NAMALWA (cell line): ENCODE data around the gene PSMB5.
"Not testable (repeated sequence)": the region's sequence is repeated elsewhere in the genome, so short reads cannot be mapped to it uniquely, and the experiment has no call there.

Experiments used
- DNase-seq: peaks from one replicate; pipeline ENCODE4 v3.0.0-alpha.2; 2015; ENCODE audit warnings: low spot score

The PSMB5 gene

GRCh38 chr14:23015618-23016017, 19.1 kb downstream of the PSMB5 start:
- no peak for DNase-seq

DNA sequence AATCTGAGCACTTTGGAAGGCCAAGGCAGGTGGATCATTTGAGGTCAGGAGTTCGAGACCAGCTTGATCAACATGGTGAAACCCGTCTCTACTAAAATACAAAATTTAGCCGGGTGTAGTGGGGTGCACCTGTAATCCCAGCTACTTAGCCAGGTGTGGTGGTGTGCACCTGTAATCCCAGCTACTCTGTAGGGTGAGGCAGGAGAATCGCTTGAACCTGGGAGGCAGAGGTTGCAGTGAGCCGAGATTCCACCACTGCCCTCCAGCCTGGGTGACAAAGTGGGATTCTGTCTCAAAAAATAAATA, 21.0 kb downstream of the PSMB5 start:
- DNase-seq: not testable (repeated sequence)

GRCh38 chr14:23013054-23013748, 21.5 kb downstream of the PSMB5 start:
- no peak for DNase-seq

- peak; percentile 80 for DNase-seq
Measured at GRCh38 chr14:23009939-23010726, 24.6 kb downstream of the PSMB5 start, which contains the start of gene C14orf93. C14orf93 (minus strand) TSS chr14:23010143; CDS start chr14:22999023, 11,120 bp downstream.

GRCh38 chr14:23009483-23009938, 25.2 kb downstream of the PSMB5 start:
- DNase-seq: no peak

DNA sequence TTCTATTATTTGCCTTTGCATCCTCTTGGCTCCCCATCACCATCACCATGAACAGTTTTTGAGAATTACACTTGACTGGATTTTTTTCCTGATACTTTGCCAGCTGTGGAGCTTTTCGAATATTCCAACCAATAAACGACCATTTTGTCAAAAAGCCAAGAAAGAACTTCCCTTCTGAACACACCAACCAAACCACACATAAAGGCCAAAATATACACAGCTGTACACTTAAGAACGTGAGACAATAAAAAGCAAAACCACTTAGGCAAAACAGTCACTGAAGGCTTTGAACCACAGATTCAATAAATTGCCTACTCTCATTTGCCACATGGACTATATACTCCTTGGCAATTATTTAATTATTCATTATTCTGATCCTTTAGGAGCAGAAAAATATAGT, 25.9 kb downstream of the PSMB5 start:
- peak; percentile 55 for DNase-seq

DNA sequence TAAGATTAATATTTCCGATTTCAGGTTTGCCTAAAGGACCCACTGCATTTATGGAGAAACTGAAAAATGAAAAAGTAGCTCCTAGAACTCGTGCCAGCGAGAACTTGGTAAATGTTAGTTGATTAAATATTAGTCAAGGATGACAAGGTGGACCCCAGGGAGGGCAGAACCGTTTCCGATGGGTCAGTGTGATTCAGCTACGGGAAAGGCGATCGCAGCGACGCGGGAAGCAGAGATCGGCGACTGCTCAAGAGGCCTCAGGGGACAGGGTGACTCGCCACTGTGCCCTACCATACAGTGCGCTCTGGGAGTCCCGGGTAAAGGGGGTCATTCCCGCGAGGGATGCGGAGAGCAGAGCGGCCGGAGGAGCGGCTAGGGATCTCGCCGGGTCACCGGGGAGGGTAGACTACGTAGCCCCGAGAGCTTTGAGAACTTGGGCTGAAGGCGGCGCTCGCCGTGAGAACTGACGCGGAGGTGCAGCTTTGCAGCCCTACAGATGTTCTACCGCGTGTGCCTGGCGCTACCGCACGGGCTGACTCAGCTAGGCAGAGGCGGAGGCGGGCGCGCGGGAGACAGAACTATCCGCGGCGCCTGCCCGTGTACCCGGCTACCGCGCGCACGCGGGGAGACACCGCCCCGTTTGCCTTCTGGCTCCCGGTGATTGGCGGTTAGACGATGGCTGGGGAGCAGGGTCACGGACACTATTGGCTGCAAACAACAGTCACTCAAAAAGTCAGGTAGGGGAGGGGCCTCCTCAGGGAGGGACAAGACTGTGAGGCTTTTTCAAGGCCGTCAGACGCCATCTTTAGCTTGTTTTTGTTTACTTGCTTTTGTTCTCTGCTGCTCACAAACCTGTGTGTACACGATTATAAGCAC, 27.9 kb downstream of the PSMB5 start:
- DNase-seq: peak; percentile 99

DNA sequence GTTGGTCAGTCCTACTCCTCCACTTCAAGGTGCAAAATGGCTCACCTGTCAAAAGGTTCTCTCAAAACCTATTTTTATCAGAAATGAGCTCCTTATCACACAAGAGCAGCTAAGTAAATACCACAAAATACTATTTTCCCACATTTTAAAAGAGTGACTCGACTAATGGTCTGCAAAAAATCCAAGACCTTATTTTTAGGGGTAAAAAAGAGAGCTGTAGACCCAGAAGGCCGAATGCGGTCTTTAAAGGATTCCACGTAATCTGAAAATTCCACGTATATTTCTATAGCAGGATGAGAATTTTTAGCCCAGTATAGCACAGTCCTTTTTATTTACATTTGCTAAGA, 28.5 kb downstream of the PSMB5 start:
- no peak for DNase-seq

DNA sequence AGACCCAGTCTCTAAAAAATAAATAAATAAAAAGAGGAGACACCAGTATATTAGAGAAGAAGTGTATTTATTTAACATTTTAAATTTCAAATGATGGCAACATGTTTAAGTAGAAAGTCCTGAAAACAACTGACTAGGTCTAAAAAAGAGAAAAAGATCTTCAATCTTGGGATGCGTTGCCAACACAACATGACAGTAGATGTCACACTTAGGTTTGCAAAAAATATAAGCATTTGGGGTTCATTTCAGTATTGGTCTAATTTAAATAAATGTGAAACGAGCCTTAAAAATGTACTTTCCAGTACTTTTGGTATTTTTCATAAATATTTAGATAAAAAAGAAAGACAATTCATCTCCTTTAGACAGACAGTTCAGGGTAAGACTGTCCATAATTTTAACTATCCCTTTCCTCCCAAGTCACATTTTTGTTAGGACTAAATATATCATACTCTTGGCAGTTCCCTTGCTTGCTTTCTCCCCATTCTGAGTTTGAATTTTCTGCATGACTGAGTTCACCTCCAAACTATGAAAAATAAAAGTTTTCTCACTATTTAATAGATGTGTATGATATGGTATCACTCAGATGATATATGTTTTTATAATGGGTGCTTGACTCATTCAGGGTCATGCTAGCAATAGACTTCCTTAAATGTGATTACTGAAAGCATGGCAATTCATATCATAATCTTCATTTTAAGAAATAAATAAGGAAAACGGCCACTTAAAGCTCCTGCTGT, 29.1 kb downstream of the PSMB5 start:
- DNase-seq: no peak

DNA sequence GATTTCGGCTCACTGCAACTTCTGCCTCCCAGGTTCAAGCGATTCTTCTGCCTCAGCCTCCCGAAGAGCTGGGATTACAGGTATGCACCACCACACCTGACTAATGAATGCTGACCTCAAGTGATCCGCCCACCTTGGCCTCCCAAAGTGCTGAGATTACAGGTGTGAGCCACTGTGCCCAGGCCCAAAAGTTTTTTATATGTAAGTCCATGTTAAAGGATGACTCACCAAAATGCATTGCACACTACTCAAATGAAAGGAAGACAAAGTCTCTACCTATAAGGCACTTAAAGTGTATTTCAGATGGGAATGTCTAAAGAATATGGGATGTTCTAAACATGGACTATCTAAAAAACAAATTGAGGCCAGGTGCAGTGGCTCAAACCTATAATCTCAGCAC, 30.4 kb downstream of the PSMB5 start:
- DNase-seq: not testable (repeated sequence)

- DNase-seq: no peak
Measured at GRCh38 chr14:23002592-23002991, 32.1 kb downstream of the PSMB5 start.

GRCh38 chr14:23000860-23001259, 33.8 kb downstream of the PSMB5 start:
- no peak for DNase-seq

- no peak for DNase-seq
Measured at GRCh38 chr14:22998329-22999012, 36.2 kb downstream of the PSMB5 start.

DNA sequence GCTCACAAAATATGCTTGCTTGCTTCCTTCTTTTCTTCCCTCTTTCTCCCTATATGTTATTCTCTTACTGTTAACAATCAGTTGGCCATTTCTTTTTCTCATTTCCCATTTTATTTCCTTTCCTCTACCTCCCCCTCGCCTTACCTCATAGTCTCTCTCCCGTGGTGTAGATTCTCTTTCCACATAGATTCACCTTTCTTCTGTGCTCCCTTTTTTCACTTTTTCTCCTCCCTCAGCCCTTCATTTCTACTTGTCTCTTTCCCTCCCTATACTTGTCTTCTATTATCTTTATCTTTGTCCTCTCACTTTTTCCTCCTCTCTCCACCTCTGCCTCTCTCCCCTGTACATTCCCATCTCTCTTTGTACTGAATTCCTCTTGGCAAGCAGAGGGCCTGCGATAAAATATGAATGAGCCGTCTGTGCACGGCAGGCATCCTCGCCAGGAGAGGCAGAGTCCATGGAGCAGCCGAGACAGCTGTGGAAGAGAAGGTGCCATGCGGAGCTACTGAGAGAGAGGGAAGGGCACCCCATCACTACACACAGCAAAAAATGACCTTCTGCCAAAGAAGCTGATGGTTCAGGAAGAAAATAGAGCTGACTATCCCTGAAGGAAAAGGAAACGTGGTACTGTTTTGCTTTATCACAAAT, 36.9 kb downstream of the PSMB5 start:
- no peak for DNase-seq

DNA sequence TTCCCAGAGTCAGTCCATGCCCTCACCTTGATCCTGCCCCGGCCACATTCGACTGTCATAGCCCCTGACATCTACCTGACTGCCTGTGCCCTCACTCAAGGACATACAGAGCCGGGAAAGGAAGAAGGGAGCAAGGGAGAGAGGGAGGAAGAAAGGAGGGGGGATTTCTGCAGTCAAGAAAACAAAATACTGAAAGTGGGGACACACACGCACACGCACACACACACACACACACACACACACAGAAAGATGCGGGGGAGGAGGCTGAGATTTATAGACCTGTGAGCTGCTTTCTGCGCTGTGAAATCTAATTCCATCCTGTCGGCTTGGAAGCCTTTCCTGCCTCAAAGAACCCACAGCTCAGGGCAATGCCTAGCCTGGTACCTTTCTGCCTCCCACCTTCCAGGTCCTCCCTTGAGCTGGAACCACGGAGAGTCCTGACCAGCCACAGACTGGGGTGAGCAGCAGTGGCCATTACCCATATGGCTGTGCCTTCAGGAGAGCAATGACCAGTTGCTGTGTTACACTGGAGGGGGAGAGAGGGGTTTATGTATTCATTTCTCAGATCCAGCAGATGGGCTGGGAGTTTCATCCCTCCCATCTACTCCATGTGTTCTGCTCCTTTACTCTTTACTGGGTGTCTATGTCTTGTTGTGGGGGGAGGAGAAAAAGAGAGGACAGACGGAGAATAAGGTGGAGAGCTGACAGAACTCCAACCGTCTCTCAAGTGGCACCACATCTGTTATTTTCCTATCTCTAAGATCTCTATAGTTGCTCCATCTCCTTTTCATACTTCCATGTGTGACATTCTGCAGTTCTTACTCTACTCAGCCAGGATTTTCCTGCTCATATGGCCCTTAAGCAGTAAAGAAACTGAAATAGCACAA, 37.7 kb downstream of the PSMB5 start:
- no peak for DNase-seq

GRCh38 chr14:22995889-22996625, 38.6 kb downstream of the PSMB5 start:
- DNase-seq: no peak

GRCh38 chr14:22994762-22995275, 39.9 kb downstream of the PSMB5 start:
- DNase-seq: peak; percentile 68

DNA sequence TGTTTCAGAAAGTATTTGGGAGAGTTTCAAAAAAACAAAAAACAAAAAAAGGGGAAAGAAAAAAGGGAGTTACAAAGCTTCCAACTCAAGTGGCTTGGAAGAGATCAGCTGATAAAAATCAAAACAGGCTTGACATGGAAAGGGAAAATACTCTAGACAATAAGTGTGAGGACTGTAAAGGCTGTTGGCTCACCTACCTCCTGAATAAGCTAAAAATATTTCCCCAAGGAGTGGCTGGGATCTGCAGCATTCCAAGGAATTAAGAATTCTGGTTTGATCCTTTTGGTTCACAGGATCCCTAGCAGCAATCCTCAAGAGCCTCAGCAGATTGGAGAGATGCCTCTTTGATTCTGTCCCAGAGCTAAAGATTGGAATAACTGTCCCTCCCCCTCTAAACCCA, 41.2 kb downstream of the PSMB5 start:
- no peak for DNase-seq

DNA sequence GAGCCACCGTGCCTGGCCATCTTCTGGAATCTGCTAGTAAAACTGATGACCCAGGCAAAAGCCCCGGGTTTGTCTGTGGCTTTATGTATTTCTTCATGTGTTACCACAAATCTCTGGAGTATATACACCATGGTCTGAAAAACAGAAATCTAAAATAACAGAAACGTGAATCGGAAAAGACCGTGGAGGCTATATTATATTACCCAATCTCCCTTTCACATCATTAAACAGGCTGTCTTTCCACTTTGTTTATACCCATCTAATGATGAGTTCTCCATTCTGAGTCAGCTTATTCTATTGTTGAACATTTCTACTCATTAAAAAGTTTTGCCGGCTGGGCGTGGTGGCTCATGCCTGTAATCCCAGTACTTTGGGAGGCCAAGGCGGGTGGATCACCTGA, 42.8 kb downstream of the PSMB5 start:
- DNase-seq: no peak
